Right ventricle myocardium superior (tissue), 1 donor: ENCODE measurements around the gene GNB2. TPM values are rescaled to one million over a fixed set of nuclear protein-coding genes. Genes with fewer than 3 reads are reported as not detected.

Experiments
- ATAC-seq: fragments of 200-7000 bp; cut with Tn5 transposase; one replicate; pipeline ENCODE4 v1.9.1; 2020; ENCODE audit warnings: mild to moderate bottlenecking; ENCODE audit not compliant: poor library complexity
- DNase-seq: peaks from one replicate; pipeline ENCODE4 v3.0.0-alpha.2; 2020
- intact Hi-C: fragments of 100-400 bp; cut with DNase I; formaldehyde crosslinking; loops from one replicate; pipeline ENCODE4 v1.11.2; 2022
- long read RNA-seq: library from polyadenylated mRNA; unstranded; transcript quantifications from one replicate; pipeline ENCODE4 v2.0.0, GENCODE V29; 2021
- total RNA-seq: library from RNA; stranded (reverse); fragmentation: NEBNext Ultra II Directional; extraction: Animal tissue kit (Norgen Biotek cat#: 25700); gene quantifications from one replicate; pipeline ENCODE4 v1.2.1, GENCODE V29; 2021
- donor health status: DM: no; HTN: yes; CAD: no; lungs with severe emphysema.

The GNB2 gene
- total RNA-seq, result 101 TPM
- long read RNA-seq, transcript GNB2-202 (9 exons, 1,524 nt), result minor isoform, 6 of 173 reads
- long read RNA-seq, transcript GNB2-201 (10 exons, 1,878 nt), result major isoform, 153 of 173 reads
- long read RNA-seq, partial matches to known transcripts, result 8 of 173 reads
- long read RNA-seq, other reads (novel, unspliced or antisense), result 5 of 173 reads

GRCh38 chr7:100673302-100673941 lies at the start of gene GNB2:
TSS of gene GNB2 (plus strand) at chr7:100673740. CDS start at chr7:100676266, 2,526 bp downstream.
- ATAC-seq, result peak; percentile 91
- intact Hi-C loops, result no loop called here
- peak; percentile 100 for DNase-seq

DNA sequence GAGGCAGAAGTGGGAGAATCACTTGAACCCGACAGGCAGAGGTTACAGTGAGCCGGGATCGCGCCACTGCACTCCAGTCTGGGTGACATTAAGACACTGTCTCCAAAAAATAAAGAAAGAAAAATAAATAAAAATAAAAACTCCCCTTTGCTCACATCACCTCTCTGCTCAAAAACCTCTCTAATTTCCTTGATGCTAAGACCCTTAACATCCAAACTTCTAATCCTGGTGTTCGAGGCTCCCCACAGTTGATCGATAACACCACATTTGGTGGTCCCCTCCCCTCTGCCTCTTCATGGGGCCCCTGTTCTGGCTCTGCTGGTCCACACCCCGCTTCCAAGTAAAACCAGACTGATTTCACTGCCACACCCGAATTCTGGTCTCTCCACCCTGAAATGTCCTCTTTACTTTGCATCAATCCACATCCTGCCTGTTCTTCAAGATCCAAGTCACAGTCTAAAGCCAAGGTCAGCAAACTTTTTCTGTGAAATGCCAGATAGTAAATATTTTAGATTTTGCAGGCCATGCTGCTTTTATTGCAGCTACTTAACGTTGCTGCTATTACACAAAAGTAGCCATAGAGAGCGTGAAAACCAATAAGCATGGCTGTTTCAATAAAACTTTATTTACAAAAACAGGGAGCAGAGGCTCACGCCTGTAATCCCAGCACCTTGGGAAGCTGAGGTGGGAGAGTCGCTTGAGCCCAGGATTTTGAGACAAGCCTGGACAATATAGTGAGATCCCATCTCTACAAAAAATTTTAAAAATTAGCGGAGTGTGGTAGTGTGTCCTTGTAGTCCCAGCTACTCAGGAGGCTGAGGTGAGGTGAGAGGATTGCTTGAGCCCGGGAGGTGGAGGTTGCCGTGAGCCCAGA lies 49.4 kb upstream of the GNB2 start:
- ATAC-seq (no peak), DNase-seq (no peak)
- intact Hi-C loops, result no loop called here

- no peak for DNase-seq
- no peak for ATAC-seq
- intact Hi-C loops, result loop anchor here (5.0 kb wide), 1 partner anchor 41 kb away; no protein-coding TSS in a partner anchor
Observed at GRCh38 chr7:100626055-100626454, 47.5 kb upstream of the GNB2 start.

- DNase-seq (peak; percentile 88), ATAC-seq (peak; percentile 97)
- intact Hi-C loops, result loop anchor here (5.0 kb wide), 1 partner anchor 41 kb away; no protein-coding TSS in a partner anchor
Observed at GRCh38 chr7:100626530-100627237, 46.9 kb upstream of the GNB2 start.

DNA sequence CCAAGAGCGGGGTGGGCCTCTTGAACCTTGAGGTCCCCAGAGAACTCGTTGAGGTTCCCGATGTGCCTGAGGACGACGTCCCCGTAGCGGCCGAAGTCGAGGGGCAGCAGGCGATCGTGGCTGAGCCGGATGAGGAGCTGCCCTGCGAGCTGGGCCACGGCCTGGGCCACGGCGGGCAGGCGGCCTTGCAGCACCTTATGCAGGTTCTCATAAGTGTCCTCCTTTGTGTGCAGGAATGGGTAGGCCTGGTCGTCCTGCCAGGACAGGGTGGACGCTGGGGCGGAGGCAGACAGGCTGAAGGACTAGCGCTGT lies 46.3 kb upstream of the GNB2 start:
- no peak for DNase-seq
- intact Hi-C loops, result loop anchor here (5.0 kb wide), 1 partner anchor 40 kb away; no protein-coding TSS in a partner anchor
- ATAC-seq, result no peak

- DNase-seq (no peak), ATAC-seq (no peak)
- intact Hi-C loops, result loop anchor here (5.0 kb wide), 1 partner anchor 38 kb away; no protein-coding TSS in a partner anchor
Observed at GRCh38 chr7:100629117-100629716, 44.3 kb upstream of the GNB2 start.

DNA sequence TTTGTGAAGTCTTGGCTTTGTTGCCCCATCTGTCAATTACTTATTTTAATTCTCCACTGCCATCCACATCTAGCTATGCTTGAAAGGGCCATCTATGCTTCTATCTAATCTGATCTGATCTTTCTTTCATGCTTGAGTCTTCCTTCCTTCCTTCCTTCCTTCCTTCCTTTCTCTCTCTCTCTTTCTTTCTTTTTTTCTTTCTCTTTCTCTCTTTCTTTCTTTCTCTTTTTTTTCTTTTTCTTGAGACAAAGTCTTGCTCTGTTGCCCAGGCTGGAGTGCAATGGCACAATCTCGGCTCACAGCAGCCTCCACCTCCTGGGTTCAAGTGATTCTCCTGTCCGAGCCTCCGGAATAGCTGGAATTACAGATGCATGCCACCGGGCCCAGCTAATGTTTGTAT lies 43.5 kb upstream of the GNB2 start:
- DNase-seq (no peak), ATAC-seq (no peak)
- intact Hi-C loops, result no loop called here

- peak; percentile 62 for DNase-seq
- peak; percentile 68 for ATAC-seq
Observed at GRCh38 chr7:100632951-100633717, 40.4 kb upstream of the GNB2 start.

GRCh38 chr7:100639995-100640516 lies 33.5 kb upstream of the GNB2 start:
- DNase-seq, result no peak
- ATAC-seq, result no peak
- intact Hi-C loops, result no loop called here

More at GRCh38 chr7:100632951-100633717, 40.4 kb upstream of the GNB2 start:
- intact Hi-C loops, result no loop called here

- DNase-seq (no peak), ATAC-seq (no peak)
- intact Hi-C loops, result no loop called here
Observed at GRCh38 chr7:100640517-100641440, 32.8 kb upstream of the GNB2 start.

- ATAC-seq (no peak), DNase-seq (no peak)
- intact Hi-C loops, result no loop called here
Observed at GRCh38 chr7:100641463-100641859, 32.1 kb upstream of the GNB2 start, which contains the start of gene TFR2. TSS of gene TFR2 (minus strand) at chr7:100641552. CDS start at chr7:100641509, 43 bp downstream.

- no peak for ATAC-seq
- intact Hi-C loops, result no loop called here
Observed at GRCh38 chr7:100641860-100642533, 31.5 kb upstream of the GNB2 start.

GRCh38 chr7:100642534-100642907 lies 31.0 kb upstream of the GNB2 start:
- ATAC-seq (no peak), DNase-seq (no peak)
- intact Hi-C loops, result no loop called here

More at GRCh38 chr7:100641860-100642533, 31.5 kb upstream of the GNB2 start:
- no peak for DNase-seq

DNA sequence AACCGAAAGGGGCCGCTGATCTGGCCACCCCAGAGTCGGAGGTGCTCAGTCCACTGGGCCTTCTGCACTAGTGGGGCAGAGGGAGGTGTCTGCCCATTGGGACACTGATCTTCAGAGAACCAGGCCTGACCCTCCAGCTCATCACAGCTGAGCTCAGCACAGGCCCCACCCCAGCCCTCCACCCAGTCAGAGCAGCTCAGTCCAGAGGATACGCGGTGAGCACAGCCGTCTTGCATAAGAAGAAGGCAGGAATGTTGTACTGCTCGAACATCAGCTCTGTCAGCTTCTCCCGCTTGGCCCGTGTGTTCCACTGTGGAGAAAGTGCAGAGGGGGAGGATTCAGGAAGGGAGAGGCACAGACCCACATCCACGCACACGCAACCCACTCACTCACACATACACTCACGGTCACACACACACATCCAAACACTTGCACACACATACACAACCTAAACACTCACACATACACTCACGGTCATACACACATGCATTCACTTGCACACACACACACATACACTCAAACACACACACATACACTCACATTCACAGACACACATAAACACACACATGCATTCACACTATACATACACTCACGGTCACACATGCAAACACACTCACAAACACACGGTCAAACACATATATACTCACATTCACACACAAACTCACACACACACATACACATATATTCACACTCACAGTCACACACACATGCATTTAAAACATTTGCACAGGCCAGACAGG lies 23.5 kb upstream of the GNB2 start:
- ATAC-seq (no peak), DNase-seq (no peak)
- intact Hi-C loops, result no loop called here
